Measurements from ENCODE around the gene PDE11A.
"Not testable (repeated sequence)": the region's sequence is repeated elsewhere in the genome, so short reads cannot be mapped to it uniquely, and the experiment has no call there.

Gene PDE11A

DNA sequence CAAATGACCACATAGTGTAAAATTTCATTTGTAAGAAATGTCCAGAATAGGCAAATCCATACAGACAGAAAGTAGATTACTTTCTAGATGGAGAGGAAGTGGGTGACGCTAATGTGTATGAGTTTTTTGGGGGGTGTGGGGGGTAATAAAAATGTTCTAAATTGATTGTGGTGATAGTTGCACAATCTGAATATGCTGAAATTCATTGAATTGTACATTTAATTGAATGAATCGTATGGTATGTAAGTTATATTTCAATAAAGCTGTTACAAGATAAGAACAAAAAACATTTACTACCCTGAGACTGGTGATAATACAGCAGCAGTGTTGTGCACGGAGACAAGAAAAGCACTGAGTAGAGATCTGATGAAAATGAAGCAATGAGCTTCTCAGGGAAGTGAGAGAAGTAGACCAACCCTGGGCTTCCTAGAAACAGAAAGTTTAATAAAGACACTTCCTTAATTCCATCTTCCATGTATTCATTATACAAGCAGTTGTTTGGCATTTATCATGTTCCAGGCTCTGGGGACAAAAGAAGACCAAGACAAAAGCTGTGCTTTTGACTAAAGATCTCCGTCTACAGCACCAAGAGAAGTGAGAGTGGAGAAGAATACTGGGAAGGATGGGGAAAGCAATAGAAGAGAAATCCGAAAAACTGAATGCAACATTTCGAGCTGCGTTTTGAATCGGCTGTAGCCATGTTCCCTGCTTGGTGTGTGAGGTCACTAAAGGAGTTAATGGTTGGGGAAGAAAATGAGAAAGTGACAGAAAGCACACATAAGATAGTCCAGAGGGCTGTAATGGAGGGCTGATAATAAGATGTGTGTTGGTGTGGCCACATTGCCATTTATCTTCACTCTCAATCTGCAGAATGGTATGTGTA, 1.8 kb upstream of the PDE11A start:
- FAIRE-seq: no peak
- no peak for DNase-seq (ENCODE audit: low spot score)

DNA sequence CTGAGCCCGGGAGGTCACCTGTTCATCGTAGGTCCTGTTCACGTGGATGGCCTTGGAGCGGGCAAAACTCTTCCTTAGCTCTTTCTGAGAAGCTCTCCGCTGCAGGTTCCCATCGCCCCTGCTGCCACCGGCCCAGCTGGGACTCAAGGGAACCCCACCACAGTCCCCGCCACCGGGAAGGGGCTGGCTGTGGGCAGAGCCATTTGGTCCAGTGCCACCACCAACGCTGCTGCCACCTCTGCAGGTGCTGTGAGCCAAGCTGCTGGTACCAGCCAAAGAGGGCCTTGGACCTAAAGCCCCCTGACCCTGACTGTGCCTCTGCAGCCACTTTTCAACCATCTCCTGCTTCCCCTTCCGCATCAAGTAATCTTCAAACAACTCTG, 586 bp downstream of the PDE11A start:
- no peak for DNase-seq (ENCODE audit: low spot score)
- no peak for FAIRE-seq

DNA sequence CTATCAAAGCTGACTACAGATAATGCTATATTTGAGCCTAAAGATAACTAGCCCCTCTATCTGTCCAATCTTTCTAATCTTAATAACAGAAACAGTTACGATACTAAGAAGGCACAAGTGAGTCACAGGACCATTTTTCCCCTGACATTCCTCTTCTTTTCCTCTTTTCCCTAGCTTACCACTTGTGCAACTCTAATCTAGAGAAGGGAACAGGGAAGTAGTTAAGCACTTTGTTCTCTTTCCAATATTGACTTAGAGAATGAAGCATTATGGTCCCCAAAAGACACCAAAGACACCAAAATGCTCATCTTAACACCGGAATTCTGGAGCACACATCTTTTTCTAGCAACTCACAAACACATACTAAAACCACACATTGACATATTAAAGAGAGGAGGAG, 1.8 kb downstream of the PDE11A start:
- FAIRE-seq (no peak), DNase-seq (ENCODE audit: low spot score) (no peak)

DNA sequence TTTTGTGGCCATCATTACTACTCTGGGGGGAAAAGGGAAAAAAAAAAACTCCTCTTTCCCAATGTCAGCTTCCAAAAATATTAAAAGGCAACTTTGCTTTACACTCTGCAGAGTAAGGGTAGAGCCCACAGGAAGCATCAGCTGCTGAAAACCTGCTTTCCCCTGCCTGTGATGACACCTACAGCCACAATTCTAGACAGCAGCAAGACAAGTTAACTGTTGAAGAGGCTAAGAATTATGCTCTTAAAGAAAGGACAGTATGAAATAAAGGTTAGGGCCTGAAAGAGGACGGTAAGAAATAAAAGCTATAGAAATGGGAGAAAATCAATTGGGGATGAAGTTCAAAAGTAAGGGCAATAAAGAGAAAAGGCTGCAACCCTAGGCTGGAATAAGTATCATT, 3.0 kb downstream of the PDE11A start:
- FAIRE-seq (no peak), DNase-seq (ENCODE audit: low spot score) (no peak)

DNA sequence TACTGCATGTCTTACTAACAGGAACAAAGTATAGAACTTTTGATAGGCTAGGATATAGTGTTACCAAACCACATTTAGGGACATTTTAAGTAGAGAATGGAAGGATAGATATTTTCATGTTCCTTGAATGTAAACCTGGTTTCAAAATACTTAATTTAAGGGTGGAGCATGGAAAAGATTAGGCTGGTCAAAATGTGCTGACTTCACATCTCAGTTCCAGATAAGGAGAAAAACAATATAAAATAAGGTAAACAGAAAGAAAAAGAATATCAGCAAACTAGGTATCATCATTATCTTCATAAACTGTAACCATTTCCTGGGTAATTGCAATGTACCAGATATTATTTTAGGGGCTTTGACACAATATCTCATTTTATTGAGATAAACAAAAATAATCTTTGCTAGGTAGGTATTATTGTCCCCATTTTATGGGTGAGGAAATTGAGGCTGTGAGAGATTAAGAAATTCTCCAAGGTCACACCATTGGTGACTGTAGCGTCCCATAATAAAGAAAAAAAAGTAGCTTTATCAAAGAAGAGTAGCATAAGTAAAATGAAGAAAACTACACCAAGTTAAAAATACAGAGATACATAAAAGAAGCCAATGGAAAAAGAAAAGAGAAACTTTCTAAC, 3.6 kb downstream of the PDE11A start:
- FAIRE-seq (no peak), DNase-seq (ENCODE audit: low spot score) (no peak)

DNA sequence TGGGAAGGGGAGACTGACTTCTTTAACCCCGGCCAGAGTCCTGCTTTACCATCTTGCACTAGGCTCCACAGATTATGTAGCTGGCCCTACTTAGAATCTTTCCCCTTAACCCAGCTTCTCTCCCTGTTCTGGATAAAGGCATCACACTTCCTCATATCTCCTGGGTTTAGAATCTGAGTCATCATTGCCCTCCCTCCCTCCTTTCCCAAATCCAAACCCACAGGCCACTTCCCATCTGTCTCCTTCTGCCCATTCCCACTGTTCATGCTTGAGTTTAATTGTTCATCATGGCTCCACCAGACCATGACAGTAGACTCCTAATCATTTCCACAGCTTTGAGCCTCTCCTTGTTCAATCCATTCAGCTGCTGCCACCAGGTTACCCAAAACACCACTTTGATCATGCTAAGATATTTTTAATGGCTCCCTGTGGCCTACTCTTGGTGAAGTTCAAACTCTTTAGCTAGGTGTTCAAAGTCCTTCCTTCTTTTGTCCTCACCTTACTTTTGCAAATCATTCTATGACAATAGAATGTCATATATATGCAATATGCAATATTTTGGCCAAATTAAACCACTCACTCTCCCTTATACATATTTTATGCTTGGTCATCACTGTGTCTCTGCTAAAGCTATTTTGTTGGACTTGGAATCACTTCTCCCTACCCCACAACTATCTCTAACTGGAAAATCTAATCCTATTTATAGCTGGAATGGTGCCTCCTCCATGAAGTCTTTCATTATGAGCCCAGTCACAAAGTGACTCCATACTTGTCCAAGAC, 5.5 kb downstream of the PDE11A start:
- DNase-seq (ENCODE audit: low spot score) (peak; percentile 77), FAIRE-seq (peak; percentile 93)

DNA sequence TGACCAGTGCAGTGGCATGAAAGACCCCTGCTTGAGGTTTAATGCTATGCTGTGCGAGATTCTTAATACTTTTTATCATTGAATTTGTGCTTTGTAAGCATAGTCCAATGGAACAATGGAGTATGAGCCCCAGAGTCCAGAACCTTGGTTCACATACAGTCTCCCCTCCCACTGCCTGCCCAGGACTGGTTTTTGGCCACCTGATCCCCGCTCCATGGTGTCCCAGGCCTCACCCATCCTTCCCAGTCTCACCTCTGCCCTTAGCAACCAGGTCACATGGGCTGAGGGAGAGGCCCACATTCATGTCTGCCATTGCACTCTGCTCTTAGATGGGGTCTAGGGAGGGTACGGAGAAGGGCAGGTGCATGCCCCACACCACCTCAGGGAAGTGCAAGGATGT, 6.3 kb downstream of the PDE11A start:
- DNase-seq (ENCODE audit: low spot score) (no peak), FAIRE-seq (no peak)

DNA sequence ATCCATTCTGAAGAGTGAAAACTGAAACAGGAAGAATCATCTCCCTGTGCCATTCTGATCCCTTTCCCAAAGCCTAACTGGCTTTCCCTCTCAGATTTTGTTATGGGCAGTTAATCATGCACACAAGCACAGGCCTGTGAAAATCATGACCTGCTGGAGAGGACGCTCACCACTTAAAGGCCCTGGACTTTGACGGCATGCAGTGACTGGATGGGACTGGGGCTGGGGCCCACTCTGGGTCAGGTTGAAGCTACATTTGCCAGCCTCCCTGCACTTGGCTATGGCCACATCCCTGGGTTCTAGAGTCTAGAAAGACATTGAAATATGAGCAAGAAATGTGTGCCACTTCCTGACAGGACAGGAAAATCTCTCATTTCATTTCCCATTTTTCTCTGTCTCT, 12.9 kb downstream of the PDE11A start:
- FAIRE-seq (no peak), DNase-seq (ENCODE audit: low spot score) (no peak)

DNA sequence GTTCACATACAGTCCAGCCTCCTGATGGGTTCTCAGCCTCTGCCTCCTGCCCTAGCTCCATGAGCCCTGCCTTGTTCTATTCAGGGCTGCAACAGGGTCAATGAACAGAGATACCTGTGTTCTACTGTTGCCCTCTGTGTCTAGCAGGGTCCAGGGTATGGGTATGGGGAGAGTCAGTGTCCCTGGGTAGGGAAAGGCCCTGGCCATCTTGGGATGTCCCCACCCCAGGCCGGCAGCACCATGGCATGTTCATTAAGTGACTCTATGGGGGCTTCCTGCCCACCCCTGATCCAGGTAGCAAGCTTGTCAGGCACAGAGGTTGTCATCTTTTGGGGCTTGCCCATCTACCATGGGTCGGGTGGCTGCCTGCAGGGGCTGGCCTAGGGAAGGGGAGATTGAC, 13.5 kb downstream of the PDE11A start:
- FAIRE-seq (no peak), DNase-seq (ENCODE audit: low spot score) (no peak)

DNA sequence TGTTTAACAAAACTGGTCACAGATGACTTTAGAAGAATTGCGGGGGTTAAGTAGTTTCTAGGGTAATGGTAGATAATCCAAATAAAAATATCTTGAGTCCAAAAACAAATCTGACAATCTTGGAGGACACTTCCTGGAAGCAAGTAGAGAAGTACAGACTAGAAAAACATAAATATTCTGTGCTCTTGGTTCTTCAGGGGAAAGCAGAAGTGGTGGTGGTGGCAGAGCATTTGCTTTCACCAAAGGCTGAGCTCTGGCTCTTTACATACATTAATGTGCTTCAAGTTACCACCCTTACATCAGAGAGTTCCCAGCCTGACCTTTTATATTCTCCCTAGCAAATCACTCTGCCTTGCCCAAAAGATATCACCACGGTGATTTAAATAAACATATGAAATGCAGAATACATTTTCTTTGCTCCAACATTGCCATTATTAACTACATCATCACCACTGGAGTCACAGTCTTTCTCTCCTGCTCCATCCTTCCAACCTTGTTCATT, 15.3 kb downstream of the PDE11A start:
- DNase-seq (ENCODE audit: low spot score) (no peak), FAIRE-seq (no peak)

DNA sequence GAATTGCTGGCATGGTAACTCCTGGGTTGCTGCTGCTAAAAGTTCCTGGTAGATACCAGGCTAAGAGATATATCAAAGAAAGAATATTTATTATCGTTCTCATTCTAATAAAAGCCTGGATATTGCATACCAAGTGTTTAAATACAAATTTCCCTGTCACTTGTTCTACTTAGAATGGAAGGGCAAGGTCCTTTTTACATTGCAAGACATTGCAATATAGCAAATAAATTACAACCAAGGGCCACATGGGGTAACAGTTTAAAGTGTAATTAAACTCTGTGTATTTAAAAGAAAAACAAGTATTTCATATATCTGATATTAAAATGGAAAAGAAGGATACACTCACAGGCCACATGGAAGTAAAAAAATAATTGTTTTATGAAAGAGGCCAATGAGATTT, 16.2 kb downstream of the PDE11A start:
- FAIRE-seq (no peak), DNase-seq (ENCODE audit: low spot score) (no peak)

DNA sequence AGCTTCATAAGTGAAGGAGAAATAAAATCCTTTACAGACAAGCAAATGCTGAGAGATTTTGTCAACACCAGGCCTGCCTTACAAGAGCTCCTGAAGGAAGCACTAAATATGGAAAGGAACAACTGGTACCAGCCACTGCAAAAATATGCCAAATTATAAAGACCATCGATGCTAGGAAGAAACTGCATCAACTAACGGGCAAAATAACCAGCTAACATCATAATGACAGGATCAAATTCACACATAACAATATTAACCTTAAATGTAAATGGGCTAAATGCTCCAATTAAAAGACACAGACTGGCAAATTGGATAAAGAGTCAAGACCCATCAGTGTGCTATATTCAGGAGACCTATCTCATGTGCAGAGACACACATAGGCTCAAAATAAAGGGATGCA, 21.3 kb downstream of the PDE11A start:
- DNase-seq (ENCODE audit: low spot score); FAIRE-seq: not testable (repeated sequence)

DNA sequence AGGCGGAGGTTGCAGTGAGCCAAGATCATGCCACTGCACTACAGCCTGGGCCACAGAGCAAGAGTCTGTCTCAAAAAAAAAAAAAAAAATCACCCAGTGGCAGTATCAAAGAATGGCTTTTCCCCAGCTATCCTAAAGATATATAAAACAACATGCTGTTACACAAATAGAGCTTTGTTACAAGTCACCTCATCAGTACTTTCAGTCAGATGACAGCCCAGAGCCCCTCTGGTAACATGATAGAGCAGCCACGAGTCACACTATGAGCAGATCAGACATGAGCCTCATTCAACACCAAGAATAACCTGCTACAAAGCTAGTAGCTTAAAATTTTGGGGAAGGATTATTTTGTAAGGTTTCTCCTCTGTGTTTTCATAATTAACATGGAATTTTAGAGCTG, 25.2 kb downstream of the PDE11A start:
- no peak for FAIRE-seq
- no peak for DNase-seq (ENCODE audit: low spot score)

DNA sequence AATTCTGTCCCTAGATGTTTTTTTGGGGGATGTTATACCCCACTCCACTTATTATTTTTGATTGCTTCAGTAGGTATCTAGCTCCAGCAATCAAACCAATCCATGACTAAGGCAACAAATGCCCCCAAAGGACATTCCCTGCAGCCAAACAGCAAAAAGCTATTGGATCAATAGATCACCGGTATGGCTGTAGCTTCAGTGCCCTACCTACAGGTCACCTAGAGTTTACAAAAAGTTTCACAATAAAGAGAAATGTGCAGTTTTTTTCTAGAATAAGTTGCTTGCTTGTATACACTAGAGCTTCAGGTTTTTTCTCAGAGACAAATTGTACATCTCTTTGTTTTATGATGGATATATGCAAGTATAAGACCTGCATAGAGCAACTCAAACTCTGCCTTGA, 27.7 kb downstream of the PDE11A start:
- DNase-seq (ENCODE audit: low spot score): no peak
- no peak for FAIRE-seq

DNA sequence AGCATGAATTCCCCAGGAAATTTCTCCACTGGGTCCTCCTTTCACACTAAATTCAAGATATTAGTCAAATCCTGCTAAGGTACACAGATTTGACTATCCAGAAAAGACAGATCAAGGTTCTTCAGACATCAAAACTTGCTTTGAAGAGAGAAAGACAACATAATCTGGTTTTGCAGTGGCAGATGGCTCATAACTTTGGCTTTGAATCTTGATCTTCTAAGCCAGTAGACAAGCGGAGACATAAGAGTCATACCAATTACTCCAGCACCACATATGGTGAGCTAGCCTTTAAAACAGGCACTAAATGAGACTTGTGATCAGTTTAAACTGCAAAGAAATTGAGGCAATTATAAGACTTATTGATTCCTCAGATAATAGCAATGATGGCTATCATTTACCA, 29.3 kb downstream of the PDE11A start:
- DNase-seq (ENCODE audit: low spot score) (no peak), FAIRE-seq (no peak)

DNA sequence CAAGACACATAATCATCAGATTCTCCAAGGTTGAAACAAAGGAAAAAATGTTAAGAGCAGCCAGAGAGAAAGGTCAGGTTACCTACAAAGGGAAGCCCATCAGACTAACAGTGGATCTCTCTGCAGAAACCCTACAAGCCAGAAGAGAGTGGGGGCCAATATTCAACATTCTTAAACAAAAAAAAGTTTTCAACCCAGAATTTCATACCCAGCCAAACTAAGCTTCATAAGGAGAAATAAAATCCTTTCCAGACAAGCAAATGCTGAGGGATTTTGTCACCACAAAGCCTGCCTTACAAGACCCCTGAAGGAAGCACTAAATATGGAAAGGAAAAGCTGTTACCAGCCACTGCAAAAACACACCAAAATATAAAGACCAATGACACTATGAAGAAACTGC, 39.0 kb downstream of the PDE11A start:
- DNase-seq (ENCODE audit: low spot score); FAIRE-seq: not testable (repeated sequence)

DNA sequence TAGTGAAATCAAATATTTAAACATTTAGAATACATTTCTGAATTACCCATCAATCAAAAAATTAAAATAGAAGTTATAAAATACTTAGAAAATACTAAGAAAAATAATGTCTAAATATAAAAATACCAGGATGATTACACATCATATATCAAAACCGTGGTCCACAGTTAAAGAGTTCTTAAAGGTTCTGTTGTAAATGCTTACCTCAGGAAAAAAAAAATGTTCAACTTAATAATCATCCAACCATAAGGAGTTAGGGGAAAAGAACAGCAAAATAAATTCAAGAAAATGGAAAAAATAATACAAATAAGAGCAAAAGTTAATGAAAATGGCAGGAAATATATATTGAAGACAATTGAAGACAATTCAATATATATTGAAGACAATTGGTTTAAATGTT, 43.2 kb downstream of the PDE11A start:
- DNase-seq (ENCODE audit: low spot score) (no peak), FAIRE-seq (peak; percentile 59)

DNA sequence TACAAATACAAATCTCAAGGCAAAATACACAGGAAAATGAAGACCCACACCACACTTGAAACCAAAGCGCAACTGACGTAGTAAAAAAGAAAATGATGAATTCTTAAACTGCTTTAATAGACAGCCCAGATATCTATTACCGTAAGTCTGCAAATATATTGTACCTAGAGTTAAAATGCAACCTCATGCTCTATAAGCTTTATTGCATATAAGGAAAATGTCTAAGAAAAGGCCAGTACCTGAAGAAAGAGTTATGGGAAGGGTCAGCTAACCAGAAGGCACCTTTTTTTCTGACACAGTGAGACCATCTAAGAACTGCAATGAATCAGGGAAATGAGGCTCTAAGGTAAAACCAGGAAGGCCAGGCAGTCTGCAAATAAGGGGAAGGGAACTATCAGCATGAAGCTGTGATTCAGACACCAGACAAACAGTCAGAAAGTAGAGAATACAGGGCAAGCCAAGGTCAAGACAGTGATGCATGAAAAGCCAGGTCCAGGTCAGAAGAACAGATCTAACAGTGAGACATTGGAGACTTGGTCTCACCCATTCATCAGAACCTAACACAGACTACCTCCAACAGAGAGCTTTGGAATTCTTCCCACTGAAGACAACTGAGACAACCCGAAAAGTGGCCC, 46.9 kb downstream of the PDE11A start:
- FAIRE-seq (peak; percentile 89), DNase-seq (ENCODE audit: low spot score) (peak; percentile 79)

DNA sequence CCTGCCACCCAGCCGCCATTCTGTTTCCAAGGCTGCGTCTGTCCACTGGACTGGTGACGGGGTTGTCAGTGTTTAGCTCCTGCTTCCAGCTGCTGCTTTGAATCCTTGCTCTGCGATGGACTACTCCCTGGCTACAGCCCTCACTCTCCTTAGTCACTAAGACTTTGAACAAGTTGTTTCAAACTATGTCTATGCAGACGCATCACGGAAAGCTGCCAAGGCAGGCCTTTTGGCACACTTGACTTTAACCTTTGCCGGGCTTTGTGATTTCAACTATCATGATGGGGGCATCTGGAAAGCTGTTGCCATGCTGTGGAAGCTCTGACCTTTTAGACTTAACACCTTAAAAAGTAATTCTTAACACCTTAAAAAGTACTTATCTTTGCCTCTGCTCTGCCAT, 54.4 kb downstream of the PDE11A start:
- FAIRE-seq: no peak
- DNase-seq (ENCODE audit: low spot score): no peak

DNA sequence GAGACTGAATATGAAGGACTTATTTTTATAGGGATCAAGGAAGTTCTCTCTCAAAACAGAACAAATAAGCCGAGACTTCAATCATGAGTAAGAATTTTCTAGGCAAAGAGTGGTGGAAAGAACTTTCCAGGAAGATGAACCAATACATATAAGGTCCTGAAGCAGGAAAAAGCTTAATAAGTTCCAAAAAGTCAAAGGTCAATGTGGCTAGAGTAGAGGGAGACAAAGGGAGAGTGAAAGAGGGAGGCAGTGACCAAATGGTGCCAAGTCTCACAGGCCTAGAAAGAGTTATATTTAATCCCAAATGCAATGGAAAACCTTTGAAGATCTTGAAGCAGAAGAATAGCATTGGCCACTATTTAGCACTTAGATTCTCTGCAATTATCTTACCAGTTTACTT, 56.0 kb downstream of the PDE11A start:
- FAIRE-seq (no peak), DNase-seq (ENCODE audit: low spot score) (no peak)

DNA sequence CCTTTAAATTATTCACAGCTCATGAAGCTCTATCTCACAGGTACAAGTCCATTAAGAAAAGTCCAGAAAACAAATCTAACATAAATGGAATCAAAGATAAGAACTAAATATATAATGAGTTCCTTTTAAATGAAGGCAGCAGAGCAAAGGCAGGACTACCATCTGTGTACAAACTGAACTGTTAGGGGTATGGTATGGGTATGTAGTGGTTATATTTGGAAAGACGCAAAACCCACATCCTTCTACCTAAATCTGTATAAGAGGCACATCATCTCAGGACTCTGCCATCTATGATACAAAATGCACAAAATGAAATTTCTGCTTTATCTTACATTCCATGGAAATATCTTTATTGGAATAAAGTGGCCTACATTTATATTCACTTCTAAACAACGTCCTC, 59.9 kb downstream of the PDE11A start:
- no peak for FAIRE-seq
- no peak for DNase-seq (ENCODE audit: low spot score)

DNA sequence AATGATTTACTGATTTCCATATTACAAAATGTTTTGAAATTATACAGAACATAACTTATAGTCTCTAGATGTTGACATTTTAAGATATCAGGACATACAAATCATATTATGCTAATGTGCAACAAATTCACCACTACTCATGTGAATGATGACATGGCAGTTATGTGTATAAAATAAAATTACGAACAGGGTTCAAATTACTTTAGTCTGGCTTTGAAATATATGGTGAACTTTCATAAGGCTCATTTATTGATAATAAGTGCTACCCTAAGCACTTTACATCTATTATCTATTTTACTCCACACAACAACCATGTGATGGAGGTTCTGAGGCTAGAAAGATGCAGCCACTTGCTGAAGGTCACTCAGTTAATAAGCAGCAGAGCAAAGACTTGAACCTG, 62.8 kb downstream of the PDE11A start:
- no peak for FAIRE-seq
- DNase-seq (ENCODE audit: low spot score): no peak

Data from RCC 7860 (cell line).